ENCODE results near the gene FLAD1.

The FLAD1 gene

DNA sequence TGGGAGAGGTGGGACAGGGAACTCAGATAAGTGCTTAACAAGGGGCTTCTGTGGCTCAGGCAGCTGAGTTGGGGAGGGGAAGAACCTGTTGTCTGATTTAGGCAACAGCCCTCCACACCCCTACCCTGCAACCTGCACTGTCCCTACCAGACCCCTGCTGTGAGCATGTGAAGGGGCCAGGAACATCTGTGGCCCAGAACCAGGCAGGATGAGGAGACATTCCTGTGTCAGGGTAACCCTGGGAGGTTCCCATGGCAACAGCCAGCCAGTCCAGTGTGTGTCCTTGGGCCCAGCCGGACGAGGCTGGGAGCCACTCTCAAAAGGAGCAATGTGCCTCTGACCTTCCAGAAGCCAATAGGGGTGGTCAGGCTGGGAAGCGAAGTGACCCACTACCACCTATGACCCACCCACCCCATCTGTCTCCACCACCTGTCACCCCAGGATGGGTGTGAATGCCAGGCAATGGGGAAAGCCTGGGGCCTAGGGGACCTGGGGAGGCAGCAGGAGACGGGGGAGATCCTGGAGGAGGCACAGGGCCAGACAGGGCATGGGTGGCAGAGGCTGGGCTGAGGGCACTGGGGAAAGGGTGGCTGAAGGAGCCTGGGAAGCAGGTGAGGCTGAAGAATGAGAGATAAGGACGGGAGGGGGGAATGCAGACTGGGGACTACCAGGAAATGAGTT is 41.7 kb upstream of the FLAD1 start:
- Histone ChIP-seq H3K9me3 (ENCODE audit: insufficient read depth, low read depth, low read length) (no peaks in the 10 kb centered on the region), H4K20me1 (ENCODE audit: insufficient read depth, low read length, poor library complexity, severe bottlenecking) (no peaks in the 10 kb centered on the region), H3K27me3 (ENCODE audit: insufficient read depth, low read length, poor library complexity, severe bottlenecking) (no peaks in the 10 kb centered on the region), H3K36me3 (ENCODE audit: insufficient read depth, low read length) (peaks cover 19% of the 10 kb centered on the region; the same call in 1 of the 2 replicates), H3K4me3 (ENCODE audit: low read length, poor library complexity, severe bottlenecking) (peak overlapping the region; percentile 70), H2AFZ (ENCODE audit: low read length) (no peak overlapping the region), H3K9me2 (replicated peaks; ENCODE audit: low read depth, low read length) (no peaks in the 10 kb centered on the region), H3F3A (ENCODE audit: low read depth) (peaks cover 8% of the 10 kb centered on the region; the same call in 1 of the 2 replicates), H3K9ac (ENCODE audit: low read depth, low read length, poor library complexity, severe bottlenecking) (peak overlapping the region; percentile 82), H3K4me2 (ENCODE audit: low read depth, low read length, poor library complexity, severe bottlenecking) (peak overlapping the region; percentile 89), H3K79me2 (ENCODE audit: insufficient read depth, low read length) (no peaks in the 10 kb centered on the region; the same call in 1 of the 2 replicates), H3K4me1 (ENCODE audit: insufficient read depth, low read length, poor library complexity, severe bottlenecking) (peaks cover 75% of the 10 kb centered on the region)
- TF ChIP-seq, protein P1, sequence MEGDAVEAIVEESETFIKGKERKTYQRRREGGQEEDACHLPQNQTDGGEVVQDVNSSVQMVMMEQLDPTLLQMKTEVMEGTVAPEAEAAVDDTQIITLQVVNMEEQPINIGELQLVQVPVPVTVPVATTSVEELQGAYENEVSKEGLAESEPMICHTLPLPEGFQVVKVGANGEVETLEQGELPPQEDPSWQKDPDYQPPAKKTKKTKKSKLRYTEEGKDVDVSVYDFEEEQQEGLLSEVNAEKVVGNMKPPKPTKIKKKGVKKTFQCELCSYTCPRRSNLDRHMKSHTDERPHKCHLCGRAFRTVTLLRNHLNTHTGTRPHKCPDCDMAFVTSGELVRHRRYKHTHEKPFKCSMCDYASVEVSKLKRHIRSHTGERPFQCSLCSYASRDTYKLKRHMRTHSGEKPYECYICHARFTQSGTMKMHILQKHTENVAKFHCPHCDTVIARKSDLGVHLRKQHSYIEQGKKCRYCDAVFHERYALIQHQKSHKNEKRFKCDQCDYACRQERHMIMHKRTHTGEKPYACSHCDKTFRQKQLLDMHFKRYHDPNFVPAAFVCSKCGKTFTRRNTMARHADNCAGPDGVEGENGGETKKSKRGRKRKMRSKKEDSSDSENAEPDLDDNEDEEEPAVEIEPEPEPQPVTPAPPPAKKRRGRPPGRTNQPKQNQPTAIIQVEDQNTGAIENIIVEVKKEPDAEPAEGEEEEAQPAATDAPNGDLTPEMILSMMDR (conservative IDR thresholded peaks at IDR 0.05; ENCODE audit: low read length) = no peak
- TF ChIP-seq EZH2phosphoT487 (IDR thresholded peaks at IDR 0.05; ENCODE audit: borderline replicate concordance) = no peak

- H3K4me3 ChIP-seq (ENCODE audit: low read length, poor library complexity, severe bottlenecking) = peak overlapping the region; percentile 70
- H3F3A ChIP-seq (ENCODE audit: low read depth) = no peaks in the 10 kb centered on the region
- peaks cover 73% of the 10 kb centered on the region for H3K4me1 ChIP-seq (ENCODE audit: insufficient read depth, low read length, poor library complexity, severe bottlenecking)
- peak overlapping the region; percentile 89 for H3K4me2 ChIP-seq (ENCODE audit: low read depth, low read length, poor library complexity, severe bottlenecking)
- H4K20me1 ChIP-seq (ENCODE audit: insufficient read depth, low read length, poor library complexity, severe bottlenecking) = no peaks in the 10 kb centered on the region
- H3K36me3 ChIP-seq (ENCODE audit: insufficient read depth, low read length) = peaks cover 36% of the 10 kb centered on the region; the same call in 1 of the 2 replicates
- no peaks in the 10 kb centered on the region for H3K9me2 ChIP-seq (replicated peaks; ENCODE audit: low read depth, low read length)
- H3K9me3 ChIP-seq (ENCODE audit: insufficient read depth, low read depth, low read length) = no peaks in the 10 kb centered on the region
- no peak overlapping the region for H2AFZ ChIP-seq (ENCODE audit: low read length)
- H3K9ac ChIP-seq (ENCODE audit: low read depth, low read length, poor library complexity, severe bottlenecking) = peak overlapping the region; percentile 82
- TF ChIP-seq, protein P1 (conservative IDR thresholded peaks at IDR 0.05; ENCODE audit: low read length) = peak; percentile 92
- no peak for TF ChIP-seq EZH2phosphoT487 (IDR thresholded peaks at IDR 0.05; ENCODE audit: borderline replicate concordance)
- H3K79me2 ChIP-seq (ENCODE audit: insufficient read depth, low read length) = peaks cover 7% of the 10 kb centered on the region; the same call in 1 of the 2 replicates
- H3K27me3 ChIP-seq (ENCODE audit: insufficient read depth, low read length, poor library complexity, severe bottlenecking) = no peaks in the 10 kb centered on the region
Measured at GRCh38 chr1:154943649-154944400, 39.3 kb upstream of the FLAD1 start.

DNA sequence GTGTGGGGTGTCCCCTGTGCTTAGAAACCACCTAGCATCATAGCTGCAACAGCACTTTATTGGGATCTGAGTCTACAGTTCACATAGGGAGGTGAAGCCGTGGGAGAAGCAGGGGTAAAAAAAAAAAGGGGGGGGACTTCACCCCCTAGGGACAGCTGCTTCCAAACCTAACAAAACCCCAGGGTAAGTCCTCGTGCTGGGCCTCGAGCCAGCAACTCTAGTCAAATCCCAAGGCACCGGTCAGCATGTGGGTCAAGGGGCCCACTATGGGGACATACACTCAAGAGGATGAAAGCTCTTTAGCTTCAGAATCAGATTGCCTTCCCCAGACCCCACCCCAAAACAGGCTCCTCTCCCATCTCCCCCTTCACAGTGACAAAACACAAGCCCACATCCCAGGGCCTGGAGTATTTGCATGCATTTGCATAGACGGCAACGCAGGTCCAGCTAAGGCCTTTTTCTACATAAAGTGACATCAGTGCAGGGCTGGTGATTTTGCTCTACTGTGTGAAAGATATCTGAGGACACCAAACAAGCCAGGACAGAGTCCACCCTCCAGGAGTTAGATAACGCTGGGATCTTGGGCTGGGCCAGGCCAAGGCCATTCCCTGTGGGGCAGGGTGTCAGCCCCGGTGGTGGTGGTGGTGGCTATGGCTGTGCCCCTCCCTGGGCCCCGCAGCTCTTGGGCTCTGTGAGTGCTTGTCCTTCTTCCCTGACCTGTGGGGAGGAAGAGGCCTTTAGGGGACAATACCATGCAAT is 38.6 kb upstream of the FLAD1 start:
- peaks cover 36% of the 10 kb centered on the region; the same call in 1 of the 2 replicates for H3K36me3 ChIP-seq (ENCODE audit: insufficient read depth, low read length)
- TF ChIP-seq, protein P1 (conservative IDR thresholded peaks at IDR 0.05; ENCODE audit: low read length) = no peak

More for the DNA sequence above, 38.6 kb upstream of the FLAD1 start:
- Histone ChIP-seq H3K9ac (ENCODE audit: low read depth, low read length, poor library complexity, severe bottlenecking) (peak overlapping the region; percentile 34), H3K4me2 (ENCODE audit: low read depth, low read length, poor library complexity, severe bottlenecking) (peak overlapping the region; percentile 89), H3K79me2 (ENCODE audit: insufficient read depth, low read length) (peaks cover 8% of the 10 kb centered on the region; the same call in 1 of the 2 replicates), H2AFZ (ENCODE audit: low read length) (no peak overlapping the region), H4K20me1 (ENCODE audit: insufficient read depth, low read length, poor library complexity, severe bottlenecking) (no peaks in the 10 kb centered on the region), H3K27me3 (ENCODE audit: insufficient read depth, low read length, poor library complexity, severe bottlenecking) (no peaks in the 10 kb centered on the region), H3K9me3 (ENCODE audit: insufficient read depth, low read depth, low read length) (no peaks in the 10 kb centered on the region), H3K4me1 (ENCODE audit: insufficient read depth, low read length, poor library complexity, severe bottlenecking) (peaks cover 66% of the 10 kb centered on the region), H3F3A (ENCODE audit: low read depth) (no peaks in the 10 kb centered on the region), H3K9me2 (replicated peaks; ENCODE audit: low read depth, low read length) (no peaks in the 10 kb centered on the region), H3K4me3 (ENCODE audit: low read length, poor library complexity, severe bottlenecking) (no peak overlapping the region)
